ENCODE results near the gene CHRNA7. TPM values are rescaled to one million over a fixed set of nuclear protein-coding genes. Genes with fewer than 3 reads are reported as not detected.

Gene CHRNA7
- total RNA-seq, 2 experiments from 2014 or later: 0.20 TPM; not detected in 1

- Mint-ChIP-seq H3K27me3 (peaks cover 3% of the 10 kb centered on the region), H3K4me3 (no peak overlapping the region), H3K4me1 (ENCODE audit: low read depth) (no peaks in the 10 kb centered on the region), H3K9me3 (no peaks in the 10 kb centered on the region), H3K27ac (no peak overlapping the region), H3K36me3 (ENCODE audit: low read depth) (no peaks in the 10 kb centered on the region)
- ChIA-PET POLR2A (no interaction called here), CTCF (no interaction called here)
- intact Hi-C loops (cut with micrococcal nuclease): no loop called here
- no peak for TF ChIP-seq CTCF (IDR thresholded peaks at IDR 0.05)
- no peak for DNase-seq
- ATAC-seq: no peak
Measured at GRCh38 chr15:32108661-32109060, 78.3 kb downstream of the CHRNA7 start.

GRCh38 chr15:32112101-32112500 is 81.8 kb downstream of the CHRNA7 start:
- DNase-seq (no peak), ATAC-seq (no peak)
- no peaks in the 10 kb centered on the region for H3K4me1 Mint-ChIP-seq (ENCODE audit: low read depth)
- no peaks in the 10 kb centered on the region for H3K36me3 Mint-ChIP-seq (ENCODE audit: low read depth)
- intact Hi-C loops (cut with micrococcal nuclease): no loop called here
- H3K27me3 Mint-ChIP-seq: peaks cover 3% of the 10 kb centered on the region
- CTCF ChIA-PET: no interaction called here
- no peak overlapping the region for H3K27ac Mint-ChIP-seq
- no peak overlapping the region for H3K4me3 Mint-ChIP-seq
- TF ChIP-seq CTCF (IDR thresholded peaks at IDR 0.05): no peak
- POLR2A ChIA-PET: no interaction called here
- H3K9me3 Mint-ChIP-seq: no peaks in the 10 kb centered on the region

- H3K27ac Mint-ChIP-seq: no peak overlapping the region
- H3K4me3 Mint-ChIP-seq: no peak overlapping the region
- H3K4me1 Mint-ChIP-seq (ENCODE audit: low read depth): no peaks in the 10 kb centered on the region
- H3K27me3 Mint-ChIP-seq: peaks cover 3% of the 10 kb centered on the region
- CTCF ChIA-PET: no interaction called here
- H3K9me3 Mint-ChIP-seq: no peaks in the 10 kb centered on the region
- intact Hi-C loops (cut with micrococcal nuclease): no loop called here
- DNase-seq (no peak), ATAC-seq (no peak)
- no peaks in the 10 kb centered on the region for H3K36me3 Mint-ChIP-seq (ENCODE audit: low read depth)
- POLR2A ChIA-PET: no interaction called here
- TF ChIP-seq CTCF (IDR thresholded peaks at IDR 0.05): no peak
Measured at GRCh38 chr15:32113224-32113623, 82.9 kb downstream of the CHRNA7 start.

GRCh38 chr15:32117122-32117521 is 86.8 kb downstream of the CHRNA7 start:
- intact Hi-C loops (cut with micrococcal nuclease): no loop called here
- Mint-ChIP-seq H3K4me3 (no peak overlapping the region), H3K27me3 (no peaks in the 10 kb centered on the region), H3K9me3 (no peaks in the 10 kb centered on the region), H3K27ac (no peak overlapping the region), H3K4me1 (ENCODE audit: low read depth) (no peaks in the 10 kb centered on the region), H3K36me3 (ENCODE audit: low read depth) (no peaks in the 10 kb centered on the region)
- ChIA-PET POLR2A (no interaction called here), CTCF (interaction anchor here (1.0 kb wide), 1 partner anchor 9 kb away, joined by 3 read pairs; no protein-coding TSS in a partner anchor)
- DNase-seq (no peak), ATAC-seq (no peak)
- TF ChIP-seq CTCF (IDR thresholded peaks at IDR 0.05): no peak

- H3K36me3 Mint-ChIP-seq (ENCODE audit: low read depth): no peaks in the 10 kb centered on the region
- H3K27me3 Mint-ChIP-seq: no peaks in the 10 kb centered on the region
- no peak overlapping the region for H3K4me3 Mint-ChIP-seq
- no peak for ATAC-seq
- no peak for TF ChIP-seq CTCF (IDR thresholded peaks at IDR 0.05)
- H3K4me1 Mint-ChIP-seq (ENCODE audit: low read depth): no peaks in the 10 kb centered on the region
- POLR2A ChIA-PET: interaction anchor here (0.7 kb wide), 1 partner anchor 52 kb away, joined by 3 read pairs; no protein-coding TSS in a partner anchor
- intact Hi-C loops (cut with micrococcal nuclease): no loop called here
- DNase-seq: no peak
- H3K9me3 Mint-ChIP-seq: no peaks in the 10 kb centered on the region
- no peak overlapping the region for H3K27ac Mint-ChIP-seq
- CTCF ChIA-PET: no interaction called here
Measured at GRCh38 chr15:32119286-32119685, 89.0 kb downstream of the CHRNA7 start.

Measured in activated CD8-positive, alpha-beta T cell treated with anti-CD3 and anti-CD28 coated beads for 36 hours (primary cell).